IPS DF 4.7 (cell line): Measurements from ENCODE around the gene CFLAR.
"Not testable (repeated sequence)": the region's sequence is repeated elsewhere in the genome, so short reads cannot be mapped to it uniquely, and the experiment has no call there.

Experiments used
- DNase-seq: peaks from one replicate; pipeline ENCODE4 v3.0.0-alpha.2; 2013; ENCODE audit warnings: low spot score; ENCODE audit errors: extremely low read depth

CFLAR gene

DNA sequence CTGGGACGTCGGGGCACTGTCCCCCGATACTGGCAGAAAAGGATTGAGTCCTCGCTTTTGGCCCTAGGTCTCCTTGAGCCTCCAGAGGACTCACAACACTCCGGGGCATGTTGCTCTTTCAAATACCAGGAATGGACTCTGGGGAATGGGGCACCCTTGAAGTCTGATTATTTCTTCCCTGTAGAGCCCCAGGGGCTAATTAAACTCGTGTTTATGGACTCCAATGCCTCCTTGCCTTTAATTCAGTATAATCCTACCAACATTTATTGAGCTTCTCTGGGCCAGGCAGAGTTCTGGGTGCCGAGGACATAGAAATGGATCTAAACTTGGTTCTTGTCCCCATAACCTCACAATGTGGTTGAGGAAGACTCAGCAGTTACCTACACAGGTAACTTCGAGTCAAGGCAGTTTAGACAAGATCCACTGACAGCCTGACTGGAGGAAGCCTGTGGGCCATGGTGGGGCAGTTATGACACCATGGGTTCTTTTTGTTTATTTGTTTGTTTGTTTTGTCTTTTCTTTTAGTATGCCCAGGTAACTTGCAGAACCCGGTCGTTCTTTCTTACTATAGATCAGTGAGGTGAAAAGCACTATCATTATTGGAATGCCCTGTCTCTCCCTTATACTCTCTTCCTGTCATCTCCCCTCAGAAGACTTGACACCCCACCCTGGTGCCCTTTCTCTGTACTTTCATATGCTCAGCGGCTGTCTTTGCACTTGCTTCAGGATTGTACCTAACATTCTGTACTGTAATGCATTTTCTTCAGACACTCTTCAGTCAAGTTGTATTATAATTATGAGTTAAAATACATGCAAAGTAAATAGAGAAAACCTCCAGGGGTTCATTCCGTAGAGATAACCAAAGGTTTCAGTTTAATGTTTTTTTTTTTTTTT is 3.2 kb downstream of the CFLAR start:
- DNase-seq, result no peak

DNA sequence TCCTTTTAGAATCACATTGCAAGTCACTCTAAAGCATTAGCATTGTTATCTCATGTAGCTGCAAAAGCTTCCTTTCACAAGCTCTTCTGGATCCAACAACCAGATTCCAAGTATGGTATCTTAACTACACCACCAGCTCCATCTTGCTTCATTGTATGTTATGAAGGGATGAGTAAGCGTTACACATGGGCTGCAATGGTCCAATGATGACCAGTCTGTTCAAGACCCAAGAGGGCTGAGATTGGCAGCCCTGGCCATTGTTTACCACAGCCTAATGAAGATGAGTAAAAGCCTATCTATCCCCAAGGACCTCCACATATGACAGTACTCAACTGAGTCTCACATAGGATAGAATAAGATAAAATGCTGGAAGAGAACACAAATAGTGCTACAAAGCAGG is 6.3 kb downstream of the CFLAR start:
- no peak for DNase-seq

DNA sequence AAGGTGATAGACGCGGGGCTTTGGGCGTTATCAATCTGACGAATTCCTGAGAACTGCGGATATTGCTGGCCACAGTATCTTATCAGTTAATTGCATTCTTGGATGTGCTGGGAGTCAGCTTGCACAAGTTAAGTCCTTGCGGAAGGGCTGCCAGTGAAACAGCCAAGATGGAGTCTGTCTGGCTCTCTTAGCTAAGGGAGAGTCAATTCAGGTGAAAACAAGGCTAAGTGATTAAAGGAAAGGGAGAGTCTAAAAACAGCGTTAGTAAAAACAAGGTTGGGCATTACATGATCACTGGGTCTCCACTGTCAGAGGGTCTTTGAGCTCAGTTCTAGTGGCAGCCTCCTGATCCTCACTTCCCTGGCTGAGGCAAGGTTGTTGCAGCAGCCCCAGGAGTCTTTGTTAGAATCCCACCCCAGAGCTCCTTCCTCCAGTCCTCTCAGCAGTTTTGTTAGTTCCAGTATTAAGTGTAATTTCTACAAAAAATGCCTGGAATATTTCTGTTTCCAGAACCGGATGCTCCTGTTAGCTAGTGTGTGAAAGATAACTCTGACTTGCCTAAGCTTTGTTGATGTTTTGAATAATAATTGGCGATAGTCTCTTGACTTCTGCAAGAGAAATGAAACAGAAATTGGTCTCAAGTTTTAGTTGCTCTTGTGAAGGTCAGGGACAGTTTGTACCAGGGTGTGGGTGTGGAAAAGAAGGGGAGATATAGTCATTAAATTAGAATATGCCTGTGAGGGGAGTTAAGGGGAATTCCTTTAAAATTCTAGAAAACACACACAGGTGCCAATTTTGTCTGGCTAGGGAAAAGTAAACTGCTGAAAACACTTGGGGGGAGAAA is 10.6 kb downstream of the CFLAR start:
- no peak for DNase-seq

DNA sequence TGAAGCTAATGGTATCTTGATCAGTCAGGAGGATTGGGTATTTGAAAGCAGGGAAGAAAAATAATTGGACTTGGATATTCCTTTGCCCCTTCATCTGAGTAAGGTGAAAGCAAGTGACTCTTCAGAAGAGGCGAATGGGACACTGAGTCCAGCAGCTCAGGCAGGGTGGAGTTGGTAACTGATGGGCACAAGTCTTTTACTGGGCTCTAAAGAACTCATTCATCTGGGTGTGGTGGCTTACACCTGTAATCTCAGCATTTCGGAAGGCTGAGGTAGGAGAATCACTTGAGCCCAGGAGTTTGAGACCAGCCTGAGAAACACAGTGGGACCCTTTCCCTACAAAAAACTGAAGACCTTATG is 11.2 kb downstream of the CFLAR start:
- DNase-seq, result no peak

DNA sequence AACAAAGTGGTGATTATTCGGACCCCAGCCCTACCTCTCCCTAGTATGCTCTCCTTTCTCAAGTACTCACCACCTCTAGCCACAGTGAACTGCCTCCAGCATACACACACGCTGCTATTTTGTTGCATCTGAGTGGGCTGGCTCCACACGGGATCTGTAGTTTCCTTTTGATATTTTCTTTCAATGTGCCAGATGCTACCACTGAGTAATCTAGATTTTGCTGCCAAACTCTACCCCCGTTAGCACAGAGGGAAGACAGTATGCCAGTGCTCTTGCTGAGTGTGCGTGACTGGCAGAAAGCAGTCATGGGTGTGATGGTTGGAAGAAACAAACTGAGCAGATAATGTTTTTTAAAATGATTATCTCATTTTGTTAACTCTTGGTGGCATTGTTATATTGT is 11.6 kb downstream of the CFLAR start:
- DNase-seq, result no peak

DNA sequence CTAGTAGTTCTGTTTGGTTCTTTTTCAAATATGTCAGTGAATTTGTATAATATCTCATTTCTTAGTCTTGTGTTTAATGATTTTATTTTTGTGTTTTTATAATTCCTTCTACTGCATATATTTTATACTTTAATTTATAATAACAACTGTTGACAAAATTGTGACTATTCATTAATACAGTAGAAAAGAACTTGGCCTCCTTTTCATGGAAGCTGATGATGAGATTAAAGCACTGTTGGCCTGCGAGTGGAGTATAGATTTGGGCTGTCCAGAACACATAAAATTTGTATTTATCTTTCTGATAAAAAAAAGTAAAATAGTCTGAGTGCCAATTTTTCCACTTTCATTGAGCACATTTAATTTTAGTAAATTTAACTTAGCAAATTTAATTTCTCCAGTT is 12.1 kb downstream of the CFLAR start:
- no peak for DNase-seq

DNA sequence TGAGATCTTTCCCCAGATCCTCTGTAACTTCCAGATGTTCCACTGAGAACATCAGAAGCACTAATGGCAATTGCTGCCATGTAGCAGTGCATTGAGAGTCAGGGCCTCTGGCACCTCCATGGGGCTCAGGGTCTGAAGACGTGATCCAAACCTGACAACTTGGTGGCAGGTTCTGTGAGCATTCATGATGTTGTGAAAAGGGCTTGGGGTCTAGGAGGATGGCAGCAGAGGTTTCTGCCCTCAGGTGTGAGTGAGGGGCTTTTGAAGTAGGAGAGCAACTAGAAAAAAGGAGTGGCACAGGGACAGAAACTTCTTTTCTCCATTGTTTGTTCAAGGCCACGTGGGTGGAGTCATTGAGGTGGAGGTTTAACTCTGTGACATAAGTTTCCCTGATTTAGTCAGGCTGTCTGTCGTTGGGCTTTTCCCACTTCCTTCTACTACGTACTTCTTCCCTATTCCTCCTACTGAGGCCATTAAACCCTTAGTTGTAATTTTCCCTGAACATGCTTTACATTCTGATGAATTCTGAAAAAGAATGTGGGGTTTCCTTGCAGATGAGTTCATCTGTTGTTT is 13.1 kb downstream of the CFLAR start:
- DNase-seq, result no peak

DNA sequence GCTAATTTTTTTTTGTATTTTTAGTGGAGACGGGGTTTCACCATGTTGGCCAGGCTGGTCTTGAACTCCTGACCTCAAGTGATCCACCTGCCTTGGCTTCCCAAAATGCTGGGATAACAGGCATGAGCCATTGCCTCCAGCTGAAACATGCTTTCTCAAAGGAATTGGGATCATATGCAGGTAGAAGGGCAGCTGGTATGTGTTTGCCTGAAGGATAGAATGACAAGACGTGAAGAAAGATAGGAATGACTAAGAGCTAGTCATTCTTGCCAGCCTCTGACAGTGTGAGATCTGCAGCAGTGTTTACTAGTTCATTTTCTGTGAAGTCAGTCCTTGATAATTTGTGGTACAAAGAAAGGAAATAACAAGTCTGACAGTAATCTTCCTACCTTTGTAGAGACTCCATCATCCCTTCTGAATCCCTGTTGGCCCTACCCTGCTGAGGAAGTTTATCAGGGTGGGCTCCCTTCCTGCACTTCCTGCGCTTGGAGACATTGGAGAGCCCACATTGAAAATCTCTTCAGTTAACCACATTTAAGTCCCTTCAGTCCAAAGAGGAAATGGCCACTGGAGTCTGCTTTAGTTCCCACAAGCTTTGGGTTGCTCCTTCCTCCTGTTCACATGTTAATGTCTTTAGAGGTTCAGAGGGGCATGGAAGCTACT is 14.7 kb downstream of the CFLAR start:
- DNase-seq, result no peak

DNA sequence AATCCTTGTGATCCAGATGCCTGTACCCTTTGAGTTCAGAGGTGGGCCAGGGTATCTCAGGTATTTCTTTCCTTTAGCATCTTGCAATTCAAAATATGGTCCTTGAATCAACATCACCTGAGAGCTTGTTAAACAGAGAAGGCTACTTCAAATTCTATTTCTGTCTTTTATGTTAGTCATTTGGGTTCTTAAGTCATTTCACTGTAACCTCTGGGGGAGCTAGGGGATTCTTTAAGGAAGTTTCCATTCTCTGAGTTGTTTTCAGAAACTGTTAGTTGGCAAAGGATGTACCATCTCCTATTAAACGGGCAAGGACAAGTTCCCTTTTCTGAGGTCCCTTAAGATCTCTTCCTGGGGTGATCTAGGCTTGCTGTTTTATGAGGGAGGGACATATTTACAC is 16.6 kb downstream of the CFLAR start:
- DNase-seq, result no peak

DNA sequence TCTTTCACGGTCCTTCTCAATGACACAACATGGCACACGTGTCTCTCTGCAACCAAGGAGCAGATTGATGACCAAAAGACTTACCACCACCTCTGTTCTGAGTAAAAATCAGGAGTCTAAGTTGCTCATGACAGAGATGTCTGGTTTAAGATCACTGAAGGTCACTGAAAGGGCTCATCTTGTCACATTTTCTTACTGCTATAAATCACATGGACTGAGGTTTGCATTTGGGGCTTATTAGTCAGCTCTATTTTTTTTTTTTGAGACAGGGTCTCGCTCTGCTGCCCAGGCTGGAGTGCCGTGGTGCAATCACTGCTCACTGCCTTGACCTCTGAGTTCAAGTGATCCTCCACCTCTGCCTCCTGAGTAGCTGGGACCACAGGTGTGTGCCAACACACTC is 19.4 kb downstream of the CFLAR start:
- no peak for DNase-seq

DNA sequence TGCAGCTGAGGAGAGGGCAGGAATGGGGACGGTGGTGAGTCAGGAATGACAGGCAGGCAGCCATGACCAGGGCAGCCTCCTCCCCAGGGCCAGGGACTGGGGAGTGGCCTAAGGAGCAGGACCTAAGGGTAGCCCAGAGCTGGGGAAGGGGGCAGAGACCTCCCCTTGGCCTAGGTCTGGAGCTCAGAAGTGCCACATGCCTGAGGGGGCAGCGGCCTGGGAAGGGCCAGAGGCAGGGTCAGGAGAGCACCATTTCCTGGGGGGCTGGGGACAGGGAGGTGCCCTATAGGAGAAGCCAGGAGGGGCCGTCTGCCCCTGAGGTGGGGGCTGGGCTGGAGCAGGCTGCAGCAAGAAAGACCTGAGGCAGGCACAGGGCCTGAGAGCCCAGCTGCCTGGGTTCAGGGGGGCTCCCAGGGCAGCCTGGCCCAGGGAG is 20.9 kb downstream of the CFLAR start:
- no peak for DNase-seq

DNA sequence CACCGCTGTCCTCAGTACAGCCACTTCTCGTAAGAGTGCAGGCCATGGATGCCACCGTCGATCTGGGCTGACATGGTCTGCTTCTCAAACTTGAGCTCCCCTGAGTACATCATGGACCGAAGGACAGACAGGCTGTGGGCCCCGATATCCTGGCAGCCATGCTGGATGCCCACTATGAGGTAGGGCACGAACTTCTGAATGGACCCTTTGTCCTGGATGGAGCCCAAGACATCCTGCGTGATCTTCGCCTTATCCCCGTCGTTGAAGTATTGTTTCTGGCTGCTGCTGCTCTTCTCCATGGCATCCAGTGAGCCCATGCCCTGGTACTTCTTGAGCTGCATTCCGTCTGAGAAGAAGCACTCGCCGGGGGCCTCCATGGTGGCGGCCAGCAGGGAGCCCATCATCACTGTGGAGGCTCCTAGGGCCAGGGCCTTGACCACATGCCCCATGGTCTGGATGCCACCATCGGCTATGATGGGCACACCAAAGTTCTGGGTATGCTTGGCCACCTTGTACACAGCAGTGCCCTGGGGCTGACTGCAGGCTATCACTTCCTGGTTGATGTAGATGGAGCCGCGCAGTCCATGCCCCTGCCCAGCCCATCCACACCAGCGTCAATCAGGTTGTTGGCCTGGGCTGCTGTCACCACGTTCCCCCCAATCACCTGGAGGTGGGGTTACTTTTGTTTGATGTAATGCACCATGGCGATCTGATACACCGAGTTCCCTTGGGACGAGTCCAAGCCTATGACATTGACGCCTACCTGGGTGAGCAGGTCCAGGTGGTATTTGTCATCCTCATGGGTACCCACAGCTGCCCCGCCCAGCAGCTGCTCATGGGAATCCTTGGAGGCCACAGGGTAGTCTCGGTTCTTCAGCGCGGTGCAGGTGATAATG is 21.8 kb downstream of the CFLAR start:
- DNase-seq, result no peak

DNA sequence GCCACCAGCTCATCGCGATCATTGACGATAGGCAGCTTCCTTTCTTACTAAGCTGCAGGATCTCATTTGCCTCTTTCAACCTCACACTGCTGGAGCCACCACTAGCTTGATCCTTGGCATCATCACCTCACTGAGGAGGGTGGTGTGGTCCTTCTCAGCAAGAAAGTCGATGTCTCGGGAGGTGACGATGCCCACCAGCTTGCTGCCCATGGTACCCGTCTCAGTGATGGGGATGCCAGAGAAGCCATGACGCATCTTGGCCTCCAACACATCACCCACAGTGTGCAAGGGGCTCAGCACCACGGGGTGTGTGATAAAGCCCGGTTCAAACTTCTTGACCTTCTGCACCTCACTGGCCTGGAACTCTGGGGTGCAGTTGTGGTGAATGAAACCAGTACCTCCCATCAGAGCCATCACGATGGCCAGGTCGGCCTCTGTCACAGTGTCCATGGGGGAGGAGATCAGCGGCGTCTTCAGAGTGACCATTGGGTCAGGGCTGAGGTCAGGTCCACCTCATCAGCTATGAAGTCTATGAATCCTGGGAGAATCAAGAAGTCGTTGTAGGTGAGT is 22.5 kb downstream of the CFLAR start:
- DNase-seq, result no peak

DNA sequence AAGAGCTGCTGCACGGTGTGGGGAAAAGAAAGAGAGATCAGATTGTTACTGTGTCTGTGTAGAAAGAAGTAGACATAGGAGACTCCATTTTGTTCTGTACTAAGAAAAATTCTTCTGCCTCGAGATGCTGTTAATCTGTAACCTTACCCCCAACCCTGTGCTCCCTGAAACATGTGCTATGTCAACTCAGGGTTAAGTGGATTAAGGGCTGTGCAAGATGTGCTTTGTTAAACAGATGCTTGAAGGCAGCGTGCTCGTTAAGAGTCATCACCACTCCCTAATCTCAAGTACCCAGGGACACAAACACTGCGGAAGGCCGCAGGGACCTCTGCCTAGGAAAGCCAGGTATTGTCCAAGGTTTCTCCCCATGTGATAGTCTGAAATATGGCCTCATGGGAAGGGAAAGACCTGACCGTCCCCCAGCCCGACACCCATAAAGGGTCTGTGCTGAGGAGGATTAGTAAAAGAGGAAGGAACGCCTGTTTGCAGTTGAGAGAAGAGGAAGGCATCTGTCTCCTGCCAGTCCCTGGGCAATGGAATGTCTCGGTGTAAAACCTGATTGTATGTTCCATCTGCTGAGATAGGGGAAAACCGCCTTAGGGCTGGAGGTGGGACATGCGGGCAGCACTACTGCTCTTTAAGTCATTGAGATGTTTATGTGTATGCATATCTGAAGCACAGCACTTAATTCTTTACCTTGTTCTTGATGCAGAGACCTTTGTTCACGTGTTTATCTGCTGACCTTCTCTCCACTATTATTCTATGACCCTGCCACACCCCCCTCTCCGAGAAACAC is 23.2 kb downstream of the CFLAR start:
- DNase-seq, result not testable (repeated sequence)

DNA sequence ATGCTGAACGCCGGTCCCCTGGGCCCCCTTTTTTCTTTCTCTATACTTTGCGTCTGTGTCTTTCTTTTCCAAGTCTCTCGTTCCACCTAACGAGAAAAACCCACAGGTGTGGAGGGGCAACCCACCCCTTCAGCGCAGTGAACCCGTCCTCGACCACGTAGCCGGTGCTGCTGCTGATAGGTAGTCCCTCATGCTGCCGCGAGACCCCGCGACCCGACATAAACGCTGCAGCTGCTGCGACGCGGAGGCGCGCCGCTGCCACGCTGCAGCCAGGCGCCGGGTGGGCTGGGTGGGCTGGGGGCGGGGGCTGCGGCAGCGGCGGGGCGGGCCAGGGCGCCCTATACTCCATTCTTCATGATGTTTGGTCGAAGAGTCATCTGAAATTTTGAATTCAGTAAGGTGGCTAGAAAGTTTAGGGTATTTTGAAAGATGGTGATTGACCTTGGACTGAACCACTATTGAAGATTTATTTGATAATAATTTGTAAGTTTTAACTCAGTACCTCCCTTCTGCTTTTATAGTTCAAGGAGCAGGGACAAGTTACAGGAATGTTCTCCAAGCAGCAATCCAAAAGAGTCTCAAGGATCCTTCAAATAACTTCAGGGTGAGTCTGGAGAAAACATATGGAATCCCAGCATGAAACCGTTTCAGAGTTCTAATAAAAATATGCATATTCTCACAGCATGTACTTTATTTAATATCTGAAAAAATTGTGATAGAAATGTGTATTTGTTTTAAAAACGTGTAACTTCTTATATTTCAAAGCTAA is 24.1 kb downstream of the CFLAR start:
- no peak for DNase-seq

DNA sequence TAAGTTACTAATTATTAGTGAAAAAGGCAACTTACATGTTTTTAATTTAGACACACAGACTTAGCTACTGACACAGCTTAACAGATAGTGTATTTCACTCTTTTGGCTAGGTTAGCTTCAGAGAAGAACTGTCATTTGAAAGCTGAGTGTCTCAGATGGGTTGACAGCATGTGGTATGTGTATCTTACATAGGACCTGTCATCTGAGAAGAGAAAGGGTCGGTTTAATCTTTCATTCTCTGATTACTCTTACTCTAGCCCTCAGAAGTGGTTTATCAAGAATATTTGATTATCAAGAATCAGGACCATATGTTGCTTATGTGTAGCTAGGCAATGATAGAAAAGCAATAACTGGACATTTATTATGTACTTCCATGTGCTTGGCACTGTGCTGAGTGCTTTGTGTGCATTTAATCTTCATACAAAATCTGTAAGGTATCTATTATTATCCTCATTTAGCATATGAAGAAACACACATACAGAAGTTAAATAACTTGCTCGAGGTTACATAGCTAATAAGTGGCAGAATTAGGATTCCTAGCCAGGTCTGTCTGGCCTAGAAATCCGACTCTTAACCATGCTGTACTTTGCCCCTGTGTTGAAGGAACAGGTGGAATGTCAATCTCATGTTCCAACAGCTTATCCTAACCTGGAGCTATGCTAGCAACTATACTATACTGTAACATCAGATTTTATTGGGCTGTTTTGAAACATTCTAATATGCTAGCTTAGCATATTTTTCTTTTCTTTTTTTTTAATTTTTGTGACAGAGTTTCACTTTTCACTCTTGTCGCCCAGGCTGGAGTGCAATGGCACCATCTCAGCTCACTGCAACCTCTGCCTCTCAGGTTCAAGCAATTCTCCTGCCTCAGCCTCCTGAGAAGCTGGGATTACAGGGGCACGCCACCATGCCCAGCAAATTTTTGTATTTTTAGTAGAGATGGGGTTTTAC is 28.4 kb downstream of the CFLAR start:
- DNase-seq, result no peak

DNA sequence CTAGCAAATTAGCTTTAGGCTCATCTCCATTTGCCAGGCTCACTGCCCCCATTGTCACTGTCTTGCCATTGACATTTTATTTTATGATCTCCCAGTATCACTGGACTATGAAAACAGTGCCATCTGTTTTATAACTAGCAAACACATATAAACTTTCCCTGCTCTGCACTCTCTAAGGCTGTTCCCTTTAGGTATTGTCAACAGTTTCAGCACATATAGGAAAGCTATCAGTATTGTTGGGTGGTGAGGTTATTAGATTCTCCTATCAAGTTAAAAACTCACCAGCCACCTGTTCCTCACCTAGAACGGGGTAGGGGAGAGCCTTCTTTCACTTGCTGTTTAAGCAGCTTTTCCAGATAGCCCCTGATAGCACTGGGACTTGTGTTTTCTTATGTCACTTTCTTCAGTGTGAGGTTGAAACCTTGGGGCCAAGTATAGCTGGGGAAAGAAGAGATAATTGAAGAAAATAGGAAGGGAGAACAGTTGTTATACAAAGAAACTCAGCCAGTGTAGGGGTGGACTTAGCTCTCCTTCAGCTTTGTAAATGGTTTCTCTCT is 32.5 kb downstream of the CFLAR start:
- no peak for DNase-seq
